Effector memory CD8-positive, alpha-beta T cell (primary cell): ENCODE data around the gene UNC5B.

ENCODE experiments used
- ATAC-seq: fragments of 150-1000 bp; cut with Tn5 transposase; replicated peaks from 2 replicates; pipeline ENCODE4 v1.10.0; 2021; ENCODE audit warnings: mild to moderate bottlenecking, moderate library complexity
- DNase-seq, 3 experiments: peaks; one replicate each; pipeline ENCODE4 v3.0.0; 2021
- H3K27ac Mint-ChIP-seq, 2 donors: one replicate each; pipeline ENCODE4 v1.8.0; 2022; ENCODE audit warnings: mild to moderate bottlenecking in 2 of 2, mixed read lengths in 2 of 2, moderate library complexity in 2 of 2
- H3K27me3 Mint-ChIP-seq, 2 donors: one replicate each; pipeline ENCODE4 v1.8.0; 2022; ENCODE audit warnings: mixed read lengths in 2 of 2
- H3K36me3 Mint-ChIP-seq: one replicate; pipeline ENCODE4 v1.8.0; 2022; ENCODE audit warnings: mild to moderate bottlenecking, moderate library complexity, mixed read lengths; ENCODE audit not compliant: insufficient read depth
- H3K4me1 Mint-ChIP-seq, 2 donors: one replicate each; pipeline ENCODE4 v1.8.0; 2022; ENCODE audit warnings: low read depth in 2 of 2, mixed read lengths in 2 of 2
- H3K4me3 Mint-ChIP-seq, 2 donors: one replicate each; pipeline ENCODE4 v1.8.0; 2022; ENCODE audit warnings: mild to moderate bottlenecking in 2 of 2, mixed read lengths in 2 of 2, moderate library complexity in 2 of 2
- H3K9me3 Mint-ChIP-seq, 2 donors: one replicate each; pipeline ENCODE4 v1.8.0; 2022; ENCODE audit warnings: mixed read lengths in 2 of 2
- total RNA-seq, 9 experiments: gene quantifications; one replicate each; lab custom pipeline; 2026; lab: John Stamatoyannopoulos, UW

Gene UNC5B
- total RNA-seq: 0 to 1.4 (median 0.57) reads per million in 9 experiments

GRCh38 chr10:71212318-71213126 lies at the start of gene UNC5B:
TSS of gene UNC5B (plus strand) at chr10:71212570. CDS start at chr10:71212986, 416 bp downstream.
- ATAC-seq (peak; percentile 73), DNase-seq (peak in 2 of 3 experiments; percentile 16 to 42)
- Mint-ChIP-seq H3K4me3 (peak within 1 kb of the TSS; percentile 66 to 71), H3K4me1 (peaks cover 4 to 15% of the 10 kb centered on the region in 2 donors), H3K27me3 (peaks cover 54 to 91% of the 10 kb centered on the region in 2 donors), H3K36me3 (no peaks in the 10 kb centered on the region), H3K27ac (no peak within 1 kb of the TSS), H3K9me3 (no peaks in the 10 kb centered on the region)

- peaks cover 20 to 32% of the 10 kb centered on the region in 2 donors for H3K27me3 Mint-ChIP-seq
- H3K36me3 Mint-ChIP-seq: no peaks in the 10 kb centered on the region
- no peaks in the 10 kb centered on the region for H3K4me1 Mint-ChIP-seq
- no peak for ATAC-seq
- DNase-seq: no peak
- no peaks in the 10 kb centered on the region for H3K9me3 Mint-ChIP-seq
- H3K27ac Mint-ChIP-seq: no peak overlapping the region
- no peak overlapping the region for H3K4me3 Mint-ChIP-seq
These were observed 38.9 kb upstream of the UNC5B start for GRCh38 chr10:71173466-71173865.

DNA sequence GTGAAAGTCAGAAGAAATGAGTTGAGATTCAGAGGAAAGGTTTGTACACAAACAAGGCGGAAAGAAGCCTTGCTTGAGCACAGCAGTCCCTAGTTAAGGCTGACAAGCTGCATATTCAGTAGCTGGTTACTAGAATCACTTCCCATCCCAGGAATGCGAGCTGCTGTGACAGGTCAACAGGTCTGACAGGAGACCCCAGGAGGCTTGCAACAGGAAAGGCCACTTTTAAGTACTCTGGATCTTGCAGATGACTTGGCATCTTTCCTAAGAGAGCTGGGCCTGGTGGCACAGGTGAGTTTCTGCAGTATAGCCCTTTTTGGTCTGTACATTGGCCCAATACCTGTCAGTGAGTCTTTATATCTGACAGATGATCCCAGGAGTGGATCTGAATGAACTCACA lies 35.7 kb upstream of the UNC5B start:
- ATAC-seq: no peak
- H3K9me3 Mint-ChIP-seq: no peaks in the 10 kb centered on the region
- H3K27ac Mint-ChIP-seq: peak overlapping the region in 1 of 2 donors; percentile 39
- no peak overlapping the region for H3K4me3 Mint-ChIP-seq
- H3K4me1 Mint-ChIP-seq: no peaks in the 10 kb centered on the region
- no peaks in the 10 kb centered on the region for H3K36me3 Mint-ChIP-seq
- DNase-seq: no peak
- peaks cover 14 to 24% of the 10 kb centered on the region in 2 donors for H3K27me3 Mint-ChIP-seq

DNA sequence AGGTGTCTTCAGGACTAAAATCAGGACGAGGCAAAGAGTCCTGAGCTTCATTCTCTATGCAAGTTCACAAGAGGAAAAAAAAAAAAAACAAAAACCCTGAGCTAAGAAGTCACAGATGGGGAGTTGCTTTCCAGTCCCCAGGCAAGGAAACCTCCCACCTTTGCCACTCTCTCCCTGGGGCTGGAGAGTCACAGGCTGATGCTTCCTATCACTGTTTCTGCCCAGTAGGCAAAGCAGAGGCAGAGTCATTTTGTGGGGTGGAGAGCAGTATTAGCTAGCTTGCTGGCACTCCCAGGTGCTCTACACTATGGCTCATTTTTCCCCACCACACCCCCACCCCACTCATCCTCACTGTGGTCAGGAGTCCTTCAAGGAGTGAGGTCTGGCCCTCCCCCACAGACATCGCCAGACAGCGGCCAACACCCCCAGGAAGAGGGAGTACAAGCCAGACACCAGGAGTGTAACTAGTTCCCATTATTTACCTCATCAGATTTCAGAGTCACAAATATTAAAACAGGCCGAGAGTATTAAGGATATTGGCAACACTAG lies 34.6 kb upstream of the UNC5B start:
- no peak for ATAC-seq
- no peak for DNase-seq
- Mint-ChIP-seq H3K4me3 (no peak overlapping the region), H3K27ac (no peak overlapping the region), H3K36me3 (no peaks in the 10 kb centered on the region), H3K27me3 (peaks cover 21 to 22% of the 10 kb centered on the region in 2 donors), H3K9me3 (no peaks in the 10 kb centered on the region), H3K4me1 (no peaks in the 10 kb centered on the region)

- peaks cover 21 to 34% of the 10 kb centered on the region in 2 donors for H3K27me3 Mint-ChIP-seq
- no peak for ATAC-seq
- no peaks in the 10 kb centered on the region for H3K9me3 Mint-ChIP-seq
- H3K36me3 Mint-ChIP-seq: no peaks in the 10 kb centered on the region
- no peak overlapping the region for H3K4me3 Mint-ChIP-seq
- no peak for DNase-seq
- H3K27ac Mint-ChIP-seq: no peak overlapping the region
- no peaks in the 10 kb centered on the region for H3K4me1 Mint-ChIP-seq
These were observed 33.5 kb upstream of the UNC5B start for GRCh38 chr10:71178880-71179279.

GRCh38 chr10:71179382-71179781 lies 33.0 kb upstream of the UNC5B start:
- Mint-ChIP-seq H3K27me3 (peaks cover 21 to 39% of the 10 kb centered on the region in 2 donors), H3K4me1 (no peaks in the 10 kb centered on the region), H3K36me3 (no peaks in the 10 kb centered on the region), H3K27ac (no peak overlapping the region), H3K4me3 (no peak overlapping the region), H3K9me3 (no peaks in the 10 kb centered on the region)
- ATAC-seq (no peak), DNase-seq (no peak)

DNA sequence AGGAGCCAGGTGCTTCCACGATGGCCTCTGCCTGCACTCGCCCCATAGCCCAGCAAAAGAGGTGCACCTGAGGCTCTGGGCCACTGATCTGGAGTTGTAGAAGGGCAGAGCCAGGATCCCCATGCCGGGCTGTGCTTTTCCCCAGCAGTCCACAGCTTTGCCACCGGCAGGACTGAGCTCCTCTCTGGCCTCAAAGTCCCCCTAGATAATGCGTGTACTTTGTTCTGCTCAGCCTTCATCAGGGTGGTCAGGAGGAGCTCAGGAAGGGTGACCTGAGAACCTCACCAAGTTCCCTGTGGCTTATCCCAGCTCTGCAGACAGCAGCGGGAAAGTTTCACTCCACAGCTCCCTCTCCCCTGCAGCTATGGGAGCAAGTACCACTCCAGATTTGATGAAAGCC lies 27.9 kb upstream of the UNC5B start:
- H3K9me3 Mint-ChIP-seq: no peaks in the 10 kb centered on the region
- peaks cover 30 to 71% of the 10 kb centered on the region in 2 donors for H3K27me3 Mint-ChIP-seq
- ATAC-seq: no peak
- H3K36me3 Mint-ChIP-seq: no peaks in the 10 kb centered on the region
- no peak overlapping the region for H3K4me3 Mint-ChIP-seq
- DNase-seq: no peak
- H3K27ac Mint-ChIP-seq: no peak overlapping the region
- H3K4me1 Mint-ChIP-seq: no peaks in the 10 kb centered on the region

- H3K27me3 Mint-ChIP-seq: peaks cover 34 to 79% of the 10 kb centered on the region in 2 donors
These were observed 27.2 kb upstream of the UNC5B start for GRCh38 chr10:71185209-71185608.

DNA sequence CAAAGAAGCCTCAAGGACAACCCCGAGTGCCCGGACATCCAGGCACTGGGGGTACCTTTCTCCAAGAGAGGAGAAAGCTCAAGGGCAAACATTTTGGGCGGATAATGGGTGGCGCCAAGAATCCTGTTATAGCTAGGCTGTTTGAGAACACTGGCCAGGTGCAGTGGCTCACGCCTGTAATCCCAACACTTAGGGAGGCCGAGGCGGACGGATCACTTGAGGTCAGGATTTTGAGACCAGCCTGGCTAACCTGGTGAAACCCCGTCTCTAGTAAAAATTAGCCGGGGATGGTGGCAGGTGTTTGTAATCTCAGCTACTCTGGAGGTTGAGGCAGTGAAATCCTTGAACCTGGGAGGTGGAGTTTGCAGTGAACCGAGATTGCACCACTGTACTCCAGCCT lies 25.2 kb upstream of the UNC5B start:
- no peaks in the 10 kb centered on the region for H3K9me3 Mint-ChIP-seq
- H3K4me3 Mint-ChIP-seq: no peak overlapping the region
- H3K4me1 Mint-ChIP-seq: no peaks in the 10 kb centered on the region
- ATAC-seq: no peak
- no peak for DNase-seq
- no peaks in the 10 kb centered on the region for H3K36me3 Mint-ChIP-seq
- peaks cover 44 to 95% of the 10 kb centered on the region in 2 donors for H3K27me3 Mint-ChIP-seq
- no peak overlapping the region for H3K27ac Mint-ChIP-seq

More at GRCh38 chr10:71185209-71185608, 27.2 kb upstream of the UNC5B start:
- H3K36me3 Mint-ChIP-seq: no peaks in the 10 kb centered on the region
- no peaks in the 10 kb centered on the region for H3K9me3 Mint-ChIP-seq
- H3K4me1 Mint-ChIP-seq: no peaks in the 10 kb centered on the region
- H3K4me3 Mint-ChIP-seq: no peak overlapping the region
- H3K27ac Mint-ChIP-seq: no peak overlapping the region
- ATAC-seq (no peak), DNase-seq (no peak)

GRCh38 chr10:71187600-71187999 lies 24.8 kb upstream of the UNC5B start:
- Mint-ChIP-seq H3K9me3 (no peaks in the 10 kb centered on the region), H3K4me1 (no peaks in the 10 kb centered on the region), H3K27me3 (peaks cover 40 to 91% of the 10 kb centered on the region in 2 donors), H3K4me3 (no peak overlapping the region), H3K36me3 (no peaks in the 10 kb centered on the region), H3K27ac (no peak overlapping the region)
- ATAC-seq (no peak), DNase-seq (no peak)

DNA sequence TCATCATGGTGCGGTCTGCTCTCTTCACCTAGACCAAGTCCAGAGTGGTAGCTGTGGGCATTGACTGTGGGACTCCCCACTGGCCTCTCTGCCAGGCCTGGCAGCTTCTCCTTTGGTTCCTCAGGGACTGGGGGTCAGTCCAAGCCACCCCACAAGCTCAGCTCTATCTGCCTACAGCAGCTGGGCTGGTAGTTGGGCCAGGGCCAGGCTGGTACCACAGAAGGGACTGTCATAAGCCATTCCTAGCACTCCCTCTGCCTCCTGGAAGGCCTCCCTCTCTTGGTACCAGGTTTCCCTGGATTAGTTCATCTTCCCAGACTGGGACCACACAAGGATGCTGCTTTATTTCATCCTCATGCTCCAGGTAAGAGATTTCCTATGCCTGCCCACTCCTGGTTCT lies 24.2 kb upstream of the UNC5B start:
- no peaks in the 10 kb centered on the region for H3K9me3 Mint-ChIP-seq
- H3K27me3 Mint-ChIP-seq: peaks cover 40 to 85% of the 10 kb centered on the region in 2 donors
- no peak overlapping the region for H3K4me3 Mint-ChIP-seq
- no peak overlapping the region for H3K27ac Mint-ChIP-seq
- no peak for DNase-seq
- no peaks in the 10 kb centered on the region for H3K36me3 Mint-ChIP-seq
- ATAC-seq: no peak
- no peaks in the 10 kb centered on the region for H3K4me1 Mint-ChIP-seq

DNA sequence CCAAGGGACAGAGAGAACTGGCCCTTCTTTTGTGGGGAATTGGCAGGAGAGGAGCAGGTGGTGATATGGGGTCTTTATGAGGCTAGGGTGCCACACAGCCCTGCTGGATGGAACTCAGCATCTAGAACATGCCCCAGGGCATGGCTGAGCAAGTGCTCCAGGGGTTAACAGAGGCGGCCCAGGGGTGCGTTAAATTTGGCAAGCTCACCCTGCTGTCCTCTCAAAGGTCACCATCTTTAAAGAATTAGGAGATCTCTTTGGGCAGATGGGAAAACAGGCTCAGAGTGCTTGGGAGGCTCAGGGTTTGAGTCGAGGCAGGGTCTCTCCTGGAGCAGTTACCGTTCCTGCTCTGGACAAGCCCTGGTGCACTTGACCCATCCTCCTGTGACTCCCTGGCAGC lies 21.4 kb upstream of the UNC5B start:
- H3K4me1 Mint-ChIP-seq: no peaks in the 10 kb centered on the region
- no peak overlapping the region for H3K27ac Mint-ChIP-seq
- DNase-seq (no peak), ATAC-seq (no peak)
- H3K4me3 Mint-ChIP-seq: no peak overlapping the region
- peaks cover 38 to 78% of the 10 kb centered on the region in 2 donors for H3K27me3 Mint-ChIP-seq
- H3K9me3 Mint-ChIP-seq: no peaks in the 10 kb centered on the region
- no peaks in the 10 kb centered on the region for H3K36me3 Mint-ChIP-seq

DNA sequence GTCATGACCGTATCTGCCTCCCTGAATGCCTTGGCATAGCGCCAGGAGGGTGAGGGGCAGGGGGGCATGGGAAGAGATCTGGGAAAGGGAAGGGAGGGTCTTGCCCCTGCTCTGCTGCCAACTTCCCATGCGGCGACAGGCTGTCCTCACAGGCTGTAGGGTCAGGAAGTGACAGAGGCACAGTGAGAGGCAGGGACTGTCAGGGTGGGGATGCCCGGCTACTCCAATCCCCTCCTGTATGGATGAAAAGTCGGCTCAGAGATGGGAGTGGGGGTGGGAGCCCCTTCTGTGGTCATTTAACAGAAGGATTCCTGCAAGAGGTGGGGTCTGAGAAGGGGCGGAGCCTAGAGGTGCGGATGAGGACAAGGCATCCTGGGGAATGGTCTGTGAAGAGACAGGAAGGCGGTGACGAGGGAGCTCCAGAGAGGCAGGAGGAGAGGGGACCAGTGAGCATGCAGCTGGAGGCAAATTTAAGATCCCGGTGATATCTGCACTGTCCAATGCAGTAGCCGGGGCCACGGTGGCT lies 20.8 kb upstream of the UNC5B start:
- no peak for DNase-seq
- Mint-ChIP-seq H3K4me3 (no peak overlapping the region), H3K9me3 (no peaks in the 10 kb centered on the region), H3K27me3 (peaks cover 32 to 72% of the 10 kb centered on the region in 2 donors), H3K27ac (no peak overlapping the region), H3K36me3 (no peaks in the 10 kb centered on the region), H3K4me1 (no peaks in the 10 kb centered on the region)
- ATAC-seq: no peak

GRCh38 chr10:71193516-71193915 lies 18.9 kb upstream of the UNC5B start:
- peaks cover 0 to 5% of the 10 kb centered on the region in 2 donors for H3K9me3 Mint-ChIP-seq
- peaks cover 25 to 58% of the 10 kb centered on the region in 2 donors for H3K27me3 Mint-ChIP-seq
- DNase-seq (no peak), ATAC-seq (no peak)
- no peaks in the 10 kb centered on the region for H3K36me3 Mint-ChIP-seq
- no peaks in the 10 kb centered on the region for H3K4me1 Mint-ChIP-seq
- no peak overlapping the region for H3K27ac Mint-ChIP-seq
- no peak overlapping the region for H3K4me3 Mint-ChIP-seq
